DMS53 treated with DMSO at 0.1 percent for 48 hours (cell line): ENCODE measurements around the gene PGPEP1.
"Not testable (repeated sequence)": the region's sequence is repeated elsewhere in the genome, so short reads cannot be mapped to it uniquely, and the experiment has no call there.

ENCODE experiments used
- DNase-seq: peaks from one replicate; lab custom pipeline; 2025; ENCODE audit not compliant: unreplicated experiment; lab: John Stamatoyannopoulos, UW

PGPEP1 gene

GRCh38 chr19:18363787-18364186 is 23.4 kb downstream of the PGPEP1 start:
- no peak for DNase-seq

- DNase-seq, result not testable (repeated sequence)
Measured at GRCh38 chr19:18364277-18364825, 24.0 kb downstream of the PGPEP1 start.

- DNase-seq, result peak; percentile 80
Measured at GRCh38 chr19:18364826-18365528, 24.6 kb downstream of the PGPEP1 start.

- DNase-seq, result peak; percentile 43
Measured at GRCh38 chr19:18366021-18366435, 25.6 kb downstream of the PGPEP1 start.

- DNase-seq, result no peak
Measured at GRCh38 chr19:18368504-18369222, 28.3 kb downstream of the PGPEP1 start.

GRCh38 chr19:18373407-18373891 is 33.1 kb downstream of the PGPEP1 start:
- DNase-seq, result no peak

GRCh38 chr19:18373892-18374629 is 33.7 kb downstream of the PGPEP1 start:
- peak; percentile 88 for DNase-seq

GRCh38 chr19:18377026-18377425 is 36.6 kb downstream of the PGPEP1 start:
- DNase-seq, result peak; percentile 93

- DNase-seq, result peak; percentile 89
Measured at GRCh38 chr19:18379803-18380747, 39.7 kb downstream of the PGPEP1 start.

GRCh38 chr19:18380843-18381242 is 40.4 kb downstream of the PGPEP1 start:
- DNase-seq, result no peak

- DNase-seq, result not testable (repeated sequence)
Measured at GRCh38 chr19:18383622-18384021, 43.2 kb downstream of the PGPEP1 start.

GRCh38 chr19:18384775-18385174 is 44.4 kb downstream of the PGPEP1 start:
- no peak for DNase-seq

GRCh38 chr19:18385359-18385674 is 44.9 kb downstream of the PGPEP1 start:
- DNase-seq, result no peak

- peak; percentile 69 for DNase-seq
Measured at GRCh38 chr19:18385675-18386542, 45.5 kb downstream of the PGPEP1 start, which contains the start of gene GDF15. TSS of gene GDF15 (plus strand) at chr19:18386158. CDS start at chr19:18386190, 32 bp downstream.

- peak; percentile 25 for DNase-seq
Measured at GRCh38 chr19:18386543-18387271, 46.3 kb downstream of the PGPEP1 start.

GRCh38 chr19:18388100-18388959 is 47.9 kb downstream of the PGPEP1 start:
- DNase-seq, result peak; percentile 21

GRCh38 chr19:18388960-18389725 is 48.7 kb downstream of the PGPEP1 start:
- no peak for DNase-seq
